NCI-H524 (cell line): Measurements from ENCODE around the gene VPS13D.
"Not testable (repeated sequence)": the region's sequence is repeated elsewhere in the genome, so short reads cannot be mapped to it uniquely, and the experiment has no call there.

Experiments
- DNase-seq, 2 experiments: peaks; one replicate each; lab custom pipeline; 2025; lab: John Stamatoyannopoulos, UW

The VPS13D gene

GRCh38 chr1:12372761-12373160 is 142.9 kb downstream of the VPS13D start:
- no peak for DNase-seq

GRCh38 chr1:12375133-12375829 is 145.5 kb downstream of the VPS13D start:
- DNase-seq = no peak

GRCh38 chr1:12376236-12377045 is 146.6 kb downstream of the VPS13D start:
- DNase-seq = no peak

GRCh38 chr1:12380326-12381249 is 150.8 kb downstream of the VPS13D start:
- DNase-seq = no peak

GRCh38 chr1:12383001-12383400 is 153.2 kb downstream of the VPS13D start:
- DNase-seq = no peak

- no peak for DNase-seq
Measured at GRCh38 chr1:12383786-12384185, 154.0 kb downstream of the VPS13D start.

- no peak for DNase-seq
Measured at GRCh38 chr1:12384836-12385456, 155.1 kb downstream of the VPS13D start.

GRCh38 chr1:12386130-12386529 is 156.3 kb downstream of the VPS13D start:
- DNase-seq = no peak

GRCh38 chr1:12387641-12388040 is 157.8 kb downstream of the VPS13D start:
- DNase-seq = no peak

GRCh38 chr1:12390296-12390695 is 160.5 kb downstream of the VPS13D start:
- DNase-seq = not testable (repeated sequence)

GRCh38 chr1:12397462-12398450 is 167.9 kb downstream of the VPS13D start:
- no peak for DNase-seq

- DNase-seq = no peak
Measured at GRCh38 chr1:12398479-12398878, 168.6 kb downstream of the VPS13D start.

- DNase-seq = no peak
Measured at GRCh38 chr1:12400027-12400693, 170.3 kb downstream of the VPS13D start.

GRCh38 chr1:12402159-12402673 is 172.4 kb downstream of the VPS13D start:
- DNase-seq = no peak

- DNase-seq = no peak
Measured at GRCh38 chr1:12402842-12403241, 173.0 kb downstream of the VPS13D start.

- DNase-seq = no peak
Measured at GRCh38 chr1:12404918-12405317, 175.1 kb downstream of the VPS13D start.

- no peak for DNase-seq
Measured at GRCh38 chr1:12405325-12406210, 175.7 kb downstream of the VPS13D start.

- no peak for DNase-seq
Measured at GRCh38 chr1:12406211-12407021, 176.6 kb downstream of the VPS13D start.
